Fibroblast of skin of right quadriceps (primary cell): Measurements from ENCODE around the gene SYT9.
"Not testable (repeated sequence)": the region's sequence is repeated elsewhere in the genome, so short reads cannot be mapped to it uniquely, and the experiment has no call there.

Experiments
- DNase-seq: peaks from one replicate; pipeline ENCODE4 v3.0.0-alpha.2; 2013

Gene SYT9

DNA sequence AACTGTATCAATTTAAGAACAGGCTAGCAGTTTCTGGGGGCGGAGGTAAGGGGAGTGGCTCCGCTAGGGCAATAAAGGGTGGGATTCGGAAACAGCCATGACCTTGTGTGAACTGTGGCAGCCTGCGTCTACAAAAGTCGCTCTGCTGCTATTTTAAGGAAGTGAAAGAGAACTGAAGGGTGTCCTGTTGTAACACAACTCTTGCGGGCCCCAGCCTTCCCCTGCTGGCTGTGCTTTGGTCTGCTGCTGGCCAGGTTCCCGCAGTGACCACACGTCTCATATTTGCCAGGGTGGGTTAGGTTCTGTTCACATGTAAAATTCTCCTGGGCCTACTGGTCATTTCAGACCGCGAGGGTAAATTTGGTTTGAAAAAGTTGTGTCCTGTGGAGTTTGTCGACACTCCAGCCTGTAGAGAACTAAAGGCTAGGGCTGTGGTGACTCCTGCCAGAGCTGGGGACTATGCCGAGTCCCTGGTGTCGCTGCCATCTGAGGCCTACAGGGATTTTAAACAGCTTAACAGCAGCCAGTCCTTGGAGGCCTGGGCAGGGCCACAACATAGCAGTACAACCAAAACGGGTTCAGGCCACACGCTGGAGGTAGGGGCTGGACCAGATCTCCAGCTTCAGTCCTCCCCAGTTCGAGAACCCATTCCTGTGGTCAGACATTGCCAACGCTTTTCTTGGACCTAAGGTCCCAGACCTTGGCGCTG is 261.0 kb downstream of the SYT9 start:
- no peak for DNase-seq

DNA sequence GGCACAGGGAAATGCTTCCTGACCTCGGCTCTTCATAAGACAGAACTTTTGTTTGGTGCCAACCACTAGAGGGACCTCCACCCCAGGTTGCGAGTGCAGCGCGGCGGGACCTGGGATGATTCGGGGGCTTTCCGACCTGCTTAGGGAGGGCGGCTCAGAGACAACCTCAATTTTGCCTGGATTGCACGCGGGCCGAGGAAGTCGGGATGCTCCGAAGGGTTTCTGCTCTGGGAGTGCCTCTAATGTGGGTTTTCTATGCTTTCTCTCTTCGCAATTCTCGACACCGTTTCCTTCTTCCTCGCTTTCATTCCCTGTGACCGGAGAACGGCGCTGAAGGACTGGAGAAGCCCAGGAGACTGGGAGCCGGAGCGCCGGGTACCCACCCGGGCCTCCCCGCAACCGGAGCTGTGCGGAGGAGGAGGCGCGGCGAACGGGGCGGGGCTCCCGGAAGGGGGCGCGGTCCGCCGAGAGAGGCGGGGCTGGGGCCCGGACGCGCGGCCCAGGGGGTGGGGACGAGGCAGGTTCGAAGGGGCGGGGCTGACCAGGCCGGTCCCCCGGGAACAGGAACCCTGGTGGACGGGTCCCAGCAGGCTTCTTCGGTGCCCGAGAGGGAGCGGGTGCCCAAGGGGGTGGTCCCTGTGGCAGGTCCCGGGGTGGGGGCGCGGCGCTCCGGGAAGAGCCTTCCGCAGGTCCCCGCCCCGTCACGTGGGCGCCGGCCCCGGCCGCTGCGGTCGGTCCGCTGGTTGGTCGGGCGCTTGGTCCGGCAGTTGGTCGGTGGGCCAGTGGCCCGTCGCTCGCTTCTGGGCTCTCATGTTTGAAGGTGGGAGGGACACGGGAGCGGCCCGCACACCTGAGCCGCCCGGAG is 261.8 kb downstream of the SYT9 start, which contains the start of gene PPFIBP2:
TSS of gene PPFIBP2 (plus strand) at position 766 of the 865 bp plus-strand sequence. CDS start 35,477 bp downstream, outside the sequence.
- DNase-seq, result peak; percentile 63

GRCh38 chr11:7514099-7514591 is 262.4 kb downstream of the SYT9 start:
- no peak for DNase-seq

- DNase-seq, result no peak
Observed at GRCh38 chr11:7515447-7515886, 263.8 kb downstream of the SYT9 start.

DNA sequence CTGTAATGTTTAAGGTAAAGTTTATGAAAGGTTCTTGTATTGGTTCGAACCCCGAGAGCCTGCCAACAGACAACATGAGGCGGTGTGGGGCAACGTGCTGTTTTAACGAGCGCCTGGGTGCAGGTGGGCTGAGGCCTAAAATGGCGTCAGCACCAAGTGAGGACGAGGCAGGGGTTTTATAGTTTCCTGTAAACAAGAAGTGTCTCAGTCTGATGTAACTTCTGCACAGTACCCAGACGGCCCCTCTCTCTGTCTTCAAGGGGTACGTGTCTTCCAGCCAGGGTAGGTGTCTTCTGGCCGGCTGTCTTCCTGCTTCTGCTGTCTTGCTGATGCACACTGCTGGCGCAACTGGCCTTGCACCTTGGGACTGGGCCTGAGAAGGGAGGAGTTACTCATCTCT is 264.8 kb downstream of the SYT9 start:
- no peak for DNase-seq

DNA sequence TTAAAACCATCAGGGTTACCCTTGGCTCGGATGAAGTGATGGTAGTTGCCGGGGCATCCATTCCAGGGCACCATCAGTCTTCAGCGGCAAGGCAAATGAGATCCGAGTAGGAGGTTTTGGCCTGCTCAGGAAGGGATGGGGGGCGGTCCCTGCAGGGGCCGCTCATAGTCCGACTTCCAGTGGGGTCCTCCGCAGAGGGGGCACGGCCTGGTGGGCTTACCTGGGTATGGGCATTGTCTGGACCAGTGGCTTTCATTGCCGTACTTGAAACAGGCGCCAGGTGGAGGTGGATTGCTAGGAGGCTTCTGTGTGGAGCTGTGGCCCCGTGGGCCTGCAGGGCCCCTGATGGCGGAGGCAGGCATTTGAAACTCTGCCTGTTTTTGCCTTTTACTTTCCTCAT is 266.0 kb downstream of the SYT9 start:
- DNase-seq, result not testable (repeated sequence)
